Measurements from ENCODE around the gene VPS33B. TPM values are rescaled to one million over a fixed set of nuclear protein-coding genes. Genes with fewer than 3 reads are reported as not detected.

The VPS33B gene
- total RNA-seq (2014; rRNA removed; shearing (Covaris generic)), result 18.5 and 19.1 TPM in 2 replicates

GRCh38 chr15:91022075-91022831 is at the start of gene VPS33B:
TSS of gene VPS33B (minus strand) at chr15:91022594. CDS start at chr15:91022249, 345 bp downstream.

GRCh38 chr15:90994417-90995311 is 27.7 kb downstream of the VPS33B start, which contains the start of gene PRC1:
TSS of gene PRC1 (minus strand) at chr15:90994535. CDS start at chr15:90994417, 118 bp downstream.

GRCh38 chr15:90954712-90955623 is 67.4 kb downstream of the VPS33B start, which contains the start of gene RCCD1:
TSS of gene RCCD1 (plus strand) at chr15:90954884. CDS start at chr15:90956735, 1,851 bp downstream.

Small RNAs within 50 kb of the gene (small RNA-seq; reads per million reads assigned to genes)
- not detected for gene RF00019

Other genes with a start within 250 kb of the VPS33B start
- gene FURIN, start 154.0 kb downstream of the VPS33B start, total RNA-seq (2014; rRNA removed; shearing (Covaris generic)), result 43.5 and 50.5 TPM in 2 replicates
- gene FES, start 138.1 kb downstream of the VPS33B start, total RNA-seq (2014; rRNA removed; shearing (Covaris generic)), result 0.11 and 0.85 TPM in 2 replicates
- gene MAN2A2, start 119.3 kb downstream of the VPS33B start, total RNA-seq (2014; rRNA removed; shearing (Covaris generic)), result 19.2 and 32.7 TPM in 2 replicates
- gene HDDC3, start 90.0 kb downstream of the VPS33B start, total RNA-seq (2014; rRNA removed; shearing (Covaris generic)), result 30.9 and 34.6 TPM in 2 replicates
- gene UNC45A, start 87.3 kb downstream of the VPS33B start, total RNA-seq (2014; rRNA removed; shearing (Covaris generic)), result 48.8 and 56.6 TPM in 2 replicates
- 30.9 and 41.7 TPM in 2 replicates for gene RCCD1, start 67.7 kb downstream of the VPS33B start, total RNA-seq (2014; rRNA removed; shearing (Covaris generic))
- gene PRC1, start 28.1 kb downstream of the VPS33B start, total RNA-seq (2014; rRNA removed; shearing (Covaris generic)), result 395 and 402 TPM in 2 replicates
- gene SV2B, start 77.7 kb upstream of the VPS33B start, total RNA-seq (2014; rRNA removed; shearing (Covaris generic)), result 0.08 TPM in 1 of 2 replicates, not detected in the other